ENCODE measurements around the gene HEATR5A. TPM values are rescaled to one million over a fixed set of nuclear protein-coding genes. Genes with fewer than 3 reads are reported as not detected.

HEATR5A gene
- total RNA-seq (19.1 and 22.1 TPM in 2 replicates), polyA plus RNA-seq (4.8 and 5.6 TPM in 2 replicates), polyA minus RNA-seq (5.4 and 7.1 TPM in 2 replicates)
- 14.4 TPM for total RNA-seq (2013)

DNA sequence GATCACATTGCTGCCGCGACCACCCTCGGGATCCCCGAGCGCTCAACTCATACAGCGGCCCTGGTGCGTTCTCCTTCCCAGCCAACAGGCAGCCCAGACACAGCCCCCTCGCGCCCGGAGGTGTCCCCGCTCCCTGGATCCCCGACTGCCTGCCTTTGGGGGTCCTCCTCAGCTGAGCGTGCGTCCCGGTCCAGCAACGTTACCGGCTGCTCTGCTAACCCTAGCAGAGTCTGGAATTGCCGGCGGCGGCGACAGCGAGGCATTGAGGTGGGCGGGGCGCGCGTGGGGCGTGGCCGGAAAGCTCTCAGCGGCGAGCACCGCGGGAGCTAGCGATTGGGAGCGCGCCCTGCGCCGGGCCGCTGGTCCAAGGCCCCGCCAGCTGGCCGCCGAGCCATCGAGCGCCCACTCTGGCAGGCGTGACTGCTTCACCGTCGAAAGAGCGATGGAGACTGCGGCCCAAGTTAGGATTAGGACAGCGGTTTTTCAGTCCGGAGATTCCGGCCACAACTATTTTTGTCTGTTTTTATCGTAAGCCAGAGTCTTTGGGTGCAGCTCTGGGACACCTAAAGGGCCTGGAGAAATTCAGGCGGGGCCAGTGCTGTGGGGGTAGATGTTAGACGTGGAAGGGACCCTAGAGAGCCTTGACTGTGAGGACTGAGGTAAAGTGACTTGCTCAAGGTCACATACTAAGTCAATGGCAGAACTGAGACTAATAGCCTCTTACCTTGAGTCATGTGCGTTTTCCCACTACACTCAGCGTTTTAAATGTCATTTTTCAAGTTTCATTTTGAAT lies at the start of gene HEATR5A:
Gene HEATR5A, minus strand, starts transcription at position 232 of the 793 bp plus-strand sequence. CDS start 17,575 bp downstream, outside the sequence.
- Histone ChIP-seq H3K36me3 (replicated peaks in 1 of 2; ENCODE audit: control extremely low read depth in 1 of 2, control insufficient read depth in 1 of 2, extremely low read depth in 1 of 2, insufficient read depth in 2 of 2, low read length in 1 of 2) (no peaks in the 10 kb centered on the region), H3K9ac (ENCODE audit: low read length) (peak within 1 kb of the TSS; percentile 95), H3K9me3 (ENCODE audit: control extremely low read depth in 1 of 3, control insufficient read depth in 2 of 3, insufficient read depth in 1 of 3, low read length in 2 of 3) (no peaks in the 10 kb centered on the region), H3K4me1 (ENCODE audit: control insufficient read depth in 2 of 2, insufficient read depth in 2 of 2, low read length in 2 of 2) (peaks cover 10 to 12% of the 10 kb centered on the region in 2 donors), H3K79me2 (ENCODE audit: control insufficient read depth, insufficient read depth, low read length) (peaks cover 37% of the 10 kb centered on the region), H3K27ac (ENCODE audit: low read length in 2 of 2) (peak within 1 kb of the TSS; percentile 30 to 75), H3K4me3 (ENCODE audit: control extremely low read depth in 1 of 5, extremely low read depth in 1 of 5, insufficient read depth in 1 of 5, low read depth in 2 of 5, low read length in 4 of 5) (peak within 1 kb of the TSS; percentile 62 to 100 (median 95)), H3K27me3 (replicated peaks in 1 of 4; ENCODE audit: control extremely low read depth in 1 of 4, control insufficient read depth in 3 of 4, insufficient read depth in 4 of 4, low read length in 3 of 4) (no peaks in the 10 kb centered on the region), H3K4me2 (replicated peaks; ENCODE audit: low read depth, low read length, poor library complexity, severe bottlenecking) (peak within 1 kb of the TSS; percentile 84), H4K20me1 (ENCODE audit: control insufficient read depth, insufficient read depth, low read length, poor library complexity, severe bottlenecking) (no peaks in the 10 kb centered on the region), H2AFZ (ENCODE audit: insufficient read depth, low read depth, low read length, poor library complexity, severe bottlenecking) (peak within 1 kb of the TSS; percentile 91)
- TF ChIP-seq EZH2 (IDR thresholded peaks at IDR 0.05; ENCODE audit: borderline replicate concordance, insufficient read depth, low read depth, low read length, poor library complexity, severe bottlenecking) (no peak), CTCF (IDR thresholded peaks at IDR 0.05) (peak; percentile 31)
- Mint-ChIP-seq H3K9me3 (ENCODE audit: insufficient read depth) (no peaks in the 10 kb centered on the region), H3K4me3 (peak within 1 kb of the TSS; percentile 96), H3K4me1 (peaks cover 26% of the 10 kb centered on the region), H3K27ac (peak within 1 kb of the TSS; percentile 93), H3K27me3 (no peaks in the 10 kb centered on the region)
- ATAC-seq (ENCODE audit: low read depth) (peak; percentile 97), DNase-seq (peak; percentile 95)
- intact Hi-C loops (cut with micrococcal nuclease), result loop anchor here (1.0 to 5.0 kb wide), 6 partner anchors 10 to 798 kb away; partner anchors contain the start of genes DTD2, NUBPL, RNU6-8 and SCFD1
- WGBS (ENCODE audit: insufficient coverage), result under 1% methylated on average over 54 of the region's 56 CpGs
- CTCF ChIA-PET, result interaction anchor here (0.8 to 3.7 kb wide), 10 partner anchors 10 to 653 kb away, joined by 3 to 17 read pairs (median 4); partner anchors contain the start of gene DTD2
- POLR2A ChIA-PET, result interaction anchor here (0.9 to 2.0 kb wide), 7 partner anchors 10 to 783 kb away, joined by 3 to 20 read pairs (median 3); partner anchors contain the start of genes DTD2, HECTD1, NUBPL and RNU6-8

DNA sequence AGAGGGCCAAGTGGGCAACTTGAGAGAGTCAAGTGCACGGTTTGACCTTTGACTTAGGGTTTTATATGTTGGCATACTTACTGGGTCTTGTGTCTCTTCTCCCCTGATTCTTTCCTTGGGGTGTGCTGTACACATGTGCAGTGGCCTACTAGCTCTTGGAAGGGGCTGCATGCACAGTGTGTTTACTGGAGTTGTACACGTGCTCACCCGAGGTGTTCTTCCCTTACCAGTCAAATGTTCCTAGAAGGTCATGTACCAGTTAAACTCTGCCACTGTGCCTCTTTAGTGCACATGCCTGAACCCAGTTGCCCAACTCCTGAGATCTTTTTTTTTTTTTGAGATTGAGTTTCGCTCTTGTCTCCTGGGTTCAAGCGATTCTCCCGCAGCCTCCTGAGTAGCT lies 46.2 kb upstream of the HEATR5A start:
- no peak overlapping the region for H2AFZ ChIP-seq (ENCODE audit: insufficient read depth, low read depth, low read length, poor library complexity, severe bottlenecking)

More for the DNA sequence above, 46.2 kb upstream of the HEATR5A start:
- CTCF ChIA-PET, result no interaction called here
- Histone ChIP-seq H3K36me3 (replicated peaks in 1 of 2; ENCODE audit: control extremely low read depth in 1 of 2, control insufficient read depth in 1 of 2, extremely low read depth in 1 of 2, insufficient read depth in 2 of 2, low read length in 1 of 2) (no peaks in the 10 kb centered on the region), H3K27me3 (replicated peaks in 1 of 4; ENCODE audit: control extremely low read depth in 1 of 4, control insufficient read depth in 3 of 4, insufficient read depth in 4 of 4, low read length in 3 of 4) (no peaks in the 10 kb centered on the region), H3K79me2 (ENCODE audit: control insufficient read depth, insufficient read depth, low read length) (no peaks in the 10 kb centered on the region), H3K27ac (ENCODE audit: low read length in 2 of 2) (no peak overlapping the region), H3K9me3 (ENCODE audit: control extremely low read depth in 1 of 3, control insufficient read depth in 2 of 3, insufficient read depth in 1 of 3, low read length in 2 of 3) (no peaks in the 10 kb centered on the region), H3K9ac (ENCODE audit: low read length) (no peak overlapping the region), H3K4me1 (ENCODE audit: control insufficient read depth in 2 of 2, insufficient read depth in 2 of 2, low read length in 2 of 2) (peaks cover 5% of the 10 kb centered on the region in 2 donors), H3K4me3 (ENCODE audit: control extremely low read depth in 1 of 5, extremely low read depth in 1 of 5, insufficient read depth in 1 of 5, low read depth in 2 of 5, low read length in 4 of 5) (no peak overlapping the region), H4K20me1 (ENCODE audit: control insufficient read depth, insufficient read depth, low read length, poor library complexity, severe bottlenecking) (no peaks in the 10 kb centered on the region), H3K4me2 (replicated peaks; ENCODE audit: low read depth, low read length, poor library complexity, severe bottlenecking) (no peak overlapping the region)
- TF ChIP-seq CTCF (IDR thresholded peaks at IDR 0.05) (no peak), EZH2 (IDR thresholded peaks at IDR 0.05; ENCODE audit: borderline replicate concordance, insufficient read depth, low read depth, low read length, poor library complexity, severe bottlenecking) (no peak)
- H3K4me3 Mint-ChIP-seq, result no peak overlapping the region
- POLR2A ChIA-PET, result no interaction called here
- H3K27me3 Mint-ChIP-seq, result no peaks in the 10 kb centered on the region
- DNase-seq (no peak), ATAC-seq (ENCODE audit: low read depth) (no peak)
- WGBS (ENCODE audit: insufficient coverage), result 97% methylated on average over 6 of the region's 6 CpGs
- no peaks in the 10 kb centered on the region for H3K9me3 Mint-ChIP-seq (ENCODE audit: insufficient read depth)
- intact Hi-C loops (cut with micrococcal nuclease), result no loop called here
- peaks cover 5% of the 10 kb centered on the region for H3K4me1 Mint-ChIP-seq
- H3K27ac Mint-ChIP-seq, result no peak overlapping the region
